HG03354 (cell line): Measurements from ENCODE around the gene LRMDA.

ENCODE experiments used
- ATAC-seq: cut with Tn5 transposase; IDR thresholded peaks from one replicate; pipeline ENCODE4 v1.9.1; 2021; ENCODE audit warnings: mild to moderate bottlenecking; ENCODE audit not compliant: unreplicated experiment, poor library complexity, severe bottlenecking

The LRMDA gene

GRCh38 chr10:75672111-75672671, 240.8 kb downstream of the LRMDA start:
- ATAC-seq = no peak

- no peak for ATAC-seq
Observed at GRCh38 chr10:75672842-75673241, 241.4 kb downstream of the LRMDA start.

DNA sequence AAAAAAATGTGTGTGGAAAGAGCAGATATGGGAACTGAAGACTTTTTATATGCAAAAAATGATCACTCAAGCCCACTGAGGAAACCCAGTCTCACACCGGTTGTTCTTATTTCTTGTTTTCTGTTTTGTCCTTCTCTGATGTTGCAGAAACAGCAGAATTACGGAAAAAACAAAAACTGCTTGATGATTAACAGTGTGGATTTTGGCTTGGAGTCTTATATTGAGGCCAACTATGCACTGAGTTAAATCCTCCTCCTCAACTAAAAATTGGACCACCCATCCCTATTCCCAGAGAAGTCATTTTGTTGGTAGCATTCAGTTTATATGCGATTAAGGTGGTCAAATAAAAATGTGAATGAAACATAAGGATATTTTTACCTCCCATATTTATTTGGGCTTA, 246.1 kb downstream of the LRMDA start:
- ATAC-seq = no peak

- no peak for ATAC-seq
Observed at GRCh38 chr10:75678527-75678926, 247.1 kb downstream of the LRMDA start.

GRCh38 chr10:75679536-75679935, 248.1 kb downstream of the LRMDA start:
- ATAC-seq = no peak

DNA sequence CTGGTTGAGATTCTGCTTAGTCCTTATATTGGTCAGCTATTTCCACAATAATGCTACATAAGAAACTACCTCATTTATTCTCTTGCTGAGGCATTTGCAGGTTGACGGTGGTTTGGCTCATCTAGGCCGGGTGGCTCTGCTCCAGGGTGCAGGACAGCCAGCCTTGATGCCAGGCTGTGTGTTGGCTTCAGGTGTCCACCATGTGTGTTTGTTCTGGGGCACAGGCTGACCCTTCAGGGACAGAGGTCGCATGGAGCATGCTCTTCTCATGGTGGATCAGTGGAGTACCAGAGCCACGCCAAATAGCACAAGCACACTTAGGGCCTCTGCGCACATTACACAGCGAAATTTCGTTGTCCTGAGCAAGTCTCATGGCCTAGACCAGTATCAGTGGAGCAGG, 249.9 kb downstream of the LRMDA start:
- ATAC-seq = no peak

DNA sequence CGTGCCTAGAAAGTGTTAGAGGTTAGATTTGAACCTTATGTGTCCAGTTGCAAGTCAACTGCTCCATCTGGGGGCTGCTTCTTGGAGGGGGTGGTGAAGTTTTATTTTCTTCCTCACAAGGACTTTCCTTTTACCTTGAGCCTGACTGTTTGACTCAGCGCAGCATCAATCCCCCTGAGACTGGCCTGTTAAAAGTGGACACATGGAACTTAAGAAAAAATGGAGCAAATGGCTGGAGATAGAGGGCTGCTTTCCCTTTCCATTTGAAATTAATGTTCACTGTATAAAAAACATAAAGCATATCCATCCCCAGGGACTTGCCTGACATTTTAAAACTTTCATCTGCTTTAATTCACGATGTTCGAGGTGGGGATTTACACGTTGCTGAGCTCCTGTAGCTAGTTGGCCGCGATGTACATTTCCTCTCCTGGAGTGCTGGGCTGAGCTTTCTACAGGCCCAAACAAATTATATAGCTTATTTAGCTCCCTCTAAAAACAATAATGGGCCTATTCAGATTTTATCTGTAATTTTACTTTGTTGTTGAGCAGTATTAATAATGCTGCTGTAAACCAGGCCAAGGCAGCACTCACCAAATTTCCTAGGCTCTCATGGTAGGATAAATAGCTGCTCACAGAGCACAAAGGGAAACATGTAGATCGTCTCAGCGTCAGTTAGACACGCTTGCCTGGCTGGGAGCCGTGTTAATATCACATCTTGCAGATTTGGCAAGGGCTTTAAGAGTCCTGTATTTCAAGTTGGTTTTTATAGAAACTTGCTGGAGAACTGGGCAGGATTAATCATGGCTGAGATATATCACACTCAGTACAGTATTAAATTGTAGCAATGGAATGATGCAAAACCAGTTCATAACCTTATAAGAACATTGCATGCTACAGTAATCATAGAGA, 251.5 kb downstream of the LRMDA start:
- no peak for ATAC-seq

- ATAC-seq = no peak
Observed at GRCh38 chr10:75685187-75685586, 253.8 kb downstream of the LRMDA start.

DNA sequence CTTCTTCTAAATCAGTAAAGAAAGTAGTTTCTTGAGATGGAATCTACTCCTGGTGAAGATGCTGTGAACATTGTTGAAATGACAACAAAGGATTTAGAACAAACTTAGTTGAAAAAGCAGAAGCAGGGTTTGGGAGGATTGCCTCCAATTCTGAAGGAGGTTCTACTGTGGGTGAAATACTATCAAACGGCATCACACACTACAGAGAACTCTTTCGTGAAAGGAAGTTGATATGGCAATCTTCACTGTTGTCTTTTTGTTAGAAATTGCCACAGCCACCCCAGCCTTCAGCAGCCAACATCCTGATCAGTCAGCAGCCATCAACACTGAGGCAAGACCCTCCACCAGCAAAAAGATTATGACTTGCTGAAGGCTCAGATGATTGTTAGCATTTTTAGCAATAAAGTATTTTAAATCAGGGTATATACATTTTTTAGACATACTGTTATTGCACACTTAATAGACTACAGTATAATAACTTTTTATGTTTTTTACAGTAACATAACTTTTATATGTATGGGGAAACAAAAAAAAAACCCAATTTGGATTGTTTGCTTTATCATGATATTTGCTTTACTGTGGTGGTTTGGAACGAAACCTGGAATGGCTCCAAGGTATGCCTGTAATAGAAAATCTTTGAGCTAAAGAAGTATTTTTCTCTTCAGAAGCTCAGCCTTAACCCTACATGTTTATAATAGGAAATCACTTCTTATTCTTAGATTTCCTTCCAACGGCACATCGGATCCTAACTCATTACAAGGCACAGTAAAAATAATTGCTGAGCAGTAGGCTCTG, 257.3 kb downstream of the LRMDA start:
- no peak for ATAC-seq

- no peak for ATAC-seq
Observed at GRCh38 chr10:75693489-75693888, 262.1 kb downstream of the LRMDA start.

GRCh38 chr10:75694269-75694668, 262.8 kb downstream of the LRMDA start:
- ATAC-seq = no peak

GRCh38 chr10:75694790-75695189, 263.4 kb downstream of the LRMDA start:
- ATAC-seq = no peak

- no peak for ATAC-seq
Observed at GRCh38 chr10:75695994-75696393, 264.6 kb downstream of the LRMDA start.

GRCh38 chr10:75696536-75696935, 265.1 kb downstream of the LRMDA start:
- ATAC-seq = no peak

- no peak for ATAC-seq
Observed at GRCh38 chr10:75703191-75703854, 271.9 kb downstream of the LRMDA start.

DNA sequence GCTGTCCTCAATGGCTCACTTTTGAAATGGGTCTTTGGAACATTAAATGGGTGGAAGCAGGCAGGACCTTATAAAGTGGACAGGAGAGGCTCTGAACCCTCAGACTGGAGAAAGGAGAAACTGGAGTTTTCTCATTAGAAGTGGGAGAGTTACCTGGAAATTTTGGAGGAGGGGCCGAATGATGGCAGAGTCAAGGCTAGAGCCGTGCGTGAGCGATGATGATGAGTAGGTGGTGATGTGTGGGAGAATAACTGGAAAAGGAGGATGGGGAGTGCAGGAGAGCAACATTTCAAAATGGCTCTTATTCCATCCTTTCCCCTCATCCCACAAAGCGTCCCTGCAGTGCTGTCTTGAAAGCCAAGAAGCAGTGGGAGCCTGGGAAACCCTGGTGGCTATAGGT, 274.0 kb downstream of the LRMDA start:
- ATAC-seq = no peak

DNA sequence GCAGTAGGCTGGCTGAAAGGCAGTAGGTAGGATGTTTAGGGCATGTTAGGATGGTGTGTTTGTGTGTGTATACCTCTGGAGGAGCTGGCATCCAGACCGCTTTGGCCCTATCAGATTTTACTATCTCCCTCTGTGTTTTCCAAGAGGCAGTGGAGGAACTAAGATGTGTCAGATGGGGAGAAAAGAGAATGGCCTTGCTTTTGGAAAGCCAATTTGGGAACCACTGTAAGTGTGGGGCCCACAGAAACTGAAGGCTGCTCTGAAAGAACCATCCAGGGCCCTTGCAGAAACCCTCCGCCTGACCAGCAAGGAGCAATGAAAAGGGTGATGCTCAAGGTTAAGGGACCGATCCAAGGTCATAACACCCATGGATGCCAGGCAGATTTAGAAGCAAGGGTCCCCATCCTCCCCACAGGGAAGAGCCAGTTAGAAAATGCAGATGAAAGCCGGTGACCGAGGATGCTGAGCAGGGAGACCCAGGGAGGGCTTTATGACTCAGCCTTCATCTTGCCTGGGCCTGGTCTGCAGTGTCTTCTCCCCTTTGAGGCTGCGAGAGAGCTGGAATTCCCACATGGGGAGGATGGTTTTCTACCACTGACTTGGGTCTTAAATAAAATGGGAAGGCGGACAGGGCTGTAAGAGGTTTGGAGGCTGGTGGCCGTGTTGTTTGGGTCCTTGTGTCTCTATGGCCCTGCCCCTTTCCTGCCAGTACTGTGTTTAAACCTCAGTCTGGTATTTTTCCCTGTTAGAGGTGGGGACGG, 275.8 kb downstream of the LRMDA start:
- no peak for ATAC-seq

DNA sequence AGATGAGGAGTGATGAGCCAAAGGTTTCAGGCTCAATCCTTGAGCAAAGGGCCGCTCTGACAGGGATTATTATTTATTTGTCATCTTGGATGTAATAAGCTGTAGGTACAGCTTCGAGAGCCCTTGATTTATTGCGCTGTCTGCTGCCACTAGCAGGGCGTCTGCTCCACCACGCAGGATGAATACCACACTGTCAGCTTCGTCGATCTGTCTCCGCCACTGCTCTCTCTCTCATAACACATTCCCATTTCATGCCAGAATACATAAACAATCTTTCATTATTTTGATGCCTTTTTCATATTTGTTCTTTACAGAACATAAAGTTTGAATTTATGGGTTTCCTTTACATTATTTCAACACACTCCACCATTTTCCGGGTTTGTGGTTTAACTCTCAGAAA, 276.6 kb downstream of the LRMDA start:
- ATAC-seq = no peak

- ATAC-seq = no peak
Observed at GRCh38 chr10:75709245-75709644, 277.8 kb downstream of the LRMDA start.
